GM12878 (cell line): ENCODE measurements around the gene NOM1. TPM values are rescaled to one million over a fixed set of nuclear protein-coding genes. Genes with fewer than 3 reads are reported as not detected.

Experiments
- ATAC-seq: fragments of 200-7000 bp; cut with Tn5 transposase; 3 replicates; pipeline ENCODE4 v1.9.1; 2020; ENCODE audit warnings: mild to moderate bottlenecking, moderate library complexity
- BruUV-seq: library from RNA; stranded (reverse); fragments of 400-500 nt; replicated peaks from 2 replicates; lab custom pipeline; 2021; lab: Mats Ljungman, UMichigan
- CTCF ChIA-PET: fragments of 300-600 bp; sonication (Branson Sonifier 250); formaldehyde crosslinking; extraction: SDS; loops from one replicate; lab custom pipeline; 2021; ENCODE audit warnings: inconsistent platforms; lab: Yijun Ruan, JAX
- POLR2A ChIA-PET: fragments of 350-600 bp; formaldehyde crosslinking; extraction: SDS; loops from one replicate; lab custom pipeline; 2021; ENCODE audit warnings: inconsistent platforms; lab: Charles Lee
- RAD21 ChIA-PET: fragments of 300-600 bp; sonication (Branson Sonifier 250); formaldehyde crosslinking; loops from one replicate; lab custom pipeline; 2023; ENCODE audit warnings: antibody characterized with exemption; ENCODE audit not compliant: unreplicated experiment; lab: Charles Lee
- SMC1A ChIA-PET: fragments of 300-600 bp; sonication (Branson Sonifier 250); formaldehyde crosslinking; loops from one replicate; lab custom pipeline; 2023; ENCODE audit not compliant: unreplicated experiment, uncharacterized antibody; lab: Charles Lee
- DNase-seq: peaks from one replicate; pipeline ENCODE4 v3.0.0-alpha.2; 2011; ENCODE audit warnings: low read depth, low spot score
- FAIRE-seq: peaks from 3 replicates; lab custom pipeline; 2011; peaks lifted over from hg19 to GRCh38; lab: Jason Lieb, UNC
- H2AFZ ChIP-seq: 2 replicates; pipeline ENCODE4 v1.6.0; 2011; ENCODE audit warnings: low read depth, low read length, control low read depth; ENCODE audit not compliant: control insufficient read depth
- H3K27ac ChIP-seq: 2 replicates; pipeline ENCODE4 v1.5.1; 2011; ENCODE audit warnings: control low read depth; ENCODE audit not compliant: control insufficient read depth, insufficient read depth
- H3K27me3 ChIP-seq, 2 experiments: replicated peaks in 1 of 2; 2 replicates each; pipeline versions ENCODE4 v1.6.0 to v1.6.1; 2011; ENCODE audit warnings: low read length in 1 of 2; ENCODE audit not compliant: control insufficient read depth in 2 of 2, insufficient read depth in 2 of 2
- H3K36me3 ChIP-seq, 2 experiments: 2 replicates each; pipeline ENCODE4 v1.5.1; 2011; ENCODE audit warnings: low read length in 1 of 2; ENCODE audit not compliant: control insufficient read depth in 2 of 2, insufficient read depth in 2 of 2
- H3K4me1 ChIP-seq: 2 replicates; pipeline ENCODE4 v1.6.1; 2011; ENCODE audit warnings: mild to moderate bottlenecking, low read length, moderate library complexity, mixed read lengths; ENCODE audit not compliant: control insufficient read depth, insufficient read depth
- H3K4me2 ChIP-seq: 2 replicates; pipeline ENCODE4 v1.6.0; 2011; ENCODE audit warnings: control low read depth; ENCODE audit not compliant: control insufficient read depth, insufficient read depth
- H3K4me3 ChIP-seq: fragments of 200-600 bp; sonication (generic); 2 replicates; pipeline ENCODE4 v1.5.1; 2016
- H3K79me2 ChIP-seq: 2 replicates; pipeline ENCODE4 v1.6.0; 2011; ENCODE audit warnings: low read length; ENCODE audit not compliant: control insufficient read depth, insufficient read depth
- H3K9ac ChIP-seq: 2 replicates; pipeline ENCODE4 v1.8.0; 2011; ENCODE audit warnings: low read length, control low read depth, mixed read lengths; ENCODE audit not compliant: control insufficient read depth, insufficient read depth
- H3K9me3 ChIP-seq: replicated peaks from 3 replicates; pipeline ENCODE4 v1.5.1; 2011; ENCODE audit warnings: mild to moderate bottlenecking, low read length; ENCODE audit not compliant: control insufficient read depth, insufficient read depth
- H4K20me1 ChIP-seq: 2 replicates; pipeline ENCODE4 v1.6.0; 2011; ENCODE audit not compliant: control insufficient read depth, insufficient read depth
- BRCA1 ChIP-seq: IDR thresholded peaks from 2 replicates; pipeline ENCODE4 v1.6.1; 2011; ENCODE audit warnings: low read depth, low read length, improper control_type of control experiment
- CHD2 ChIP-seq: IDR thresholded peaks from 2 replicates; pipeline ENCODE4 v1.6.1; 2011; ENCODE audit warnings: low read depth, low read length, improper control_type of control experiment, borderline replicate concordance
- CTCF ChIP-seq, 3 experiments: IDR thresholded peaks in 2 of 3; conservative IDR thresholded peaks in 1 of 3; 2 replicates each; pipeline ENCODE4 v1.5.1; 2011; ENCODE audit warnings: low read depth in 3 of 3, low read length in 3 of 3, mild to moderate bottlenecking in 3 of 3, control low read depth in 2 of 3, moderate library complexity in 2 of 3, inconsistent platforms in 1 of 3, mixed read lengths in 1 of 3; ENCODE audit not compliant: control insufficient read depth in 2 of 3, insufficient read depth in 1 of 3; ENCODE audit errors: extremely low read depth in 1 of 3
- DPF2 ChIP-seq: fragments of 450-650 bp; IDR thresholded peaks from 2 replicates; pipeline ENCODE4 v1.6.1; 2017; ENCODE audit warnings: mild to moderate bottlenecking
- EP300 ChIP-seq, 2 experiments: fragments of 150-350 bp in 1 of 2; IDR thresholded peaks; 2 replicates each; pipeline ENCODE4 v1.6.1; 2011 to 2012; ENCODE audit warnings: low read depth in 2 of 2, low read length in 2 of 2, borderline replicate concordance in 1 of 2, improper control_type of control experiment in 1 of 2, inconsistent platforms in 1 of 2; ENCODE audit not compliant: control insufficient read depth in 1 of 2
- ESRRA ChIP-seq: IDR thresholded peaks from 2 replicates; pipeline ENCODE4 v1.6.1; 2012; ENCODE audit warnings: mild to moderate bottlenecking, low read length, improper control_type of control experiment
- HDGF ChIP-seq: fragments of 450-650 bp; IDR thresholded peaks from 2 replicates; pipeline ENCODE4 v1.6.1; 2016; ENCODE audit warnings: antibody characterized with exemption
- JUNB ChIP-seq: IDR thresholded peaks from 2 replicates; pipeline ENCODE4 v1.6.1; 2016; ENCODE audit warnings: antibody characterized with exemption, mild to moderate bottlenecking
- KLF5 ChIP-seq: fragments of 450-650 bp; IDR thresholded peaks from 2 replicates; pipeline ENCODE4 v1.6.1; 2014; ENCODE audit warnings: mild to moderate bottlenecking; ENCODE audit not compliant: partially characterized antibody
- NR2C1 ChIP-seq: fragments of 450-650 bp; IDR thresholded peaks from 2 replicates; pipeline ENCODE4 v1.6.1; 2017; ENCODE audit warnings: antibody characterized with exemption, mild to moderate bottlenecking, moderate library complexity
- PAX5 ChIP-seq: IDR thresholded peaks from 2 replicates; pipeline ENCODE4 v1.6.1; 2011; ENCODE audit warnings: low read depth, low read length, borderline replicate concordance
- RCOR1 ChIP-seq: conservative IDR thresholded peaks from 2 replicates; pipeline ENCODE4 v1.6.1; 2012; ENCODE audit warnings: low read depth, low read length, improper control_type of control experiment
- SREBF2 ChIP-seq: IDR thresholded peaks from 2 replicates; pipeline ENCODE4 v1.6.1; 2012; ENCODE audit warnings: mild to moderate bottlenecking, low read length
- TARDBP ChIP-seq: IDR thresholded peaks from 2 replicates; pipeline ENCODE4 v1.6.1; 2016; ENCODE audit warnings: borderline replicate concordance
- ZBED1 ChIP-seq: IDR thresholded peaks from 2 replicates; pipeline ENCODE4 v1.6.1; 2016; ENCODE audit warnings: borderline replicate concordance
- ZNF217 ChIP-seq: fragments of 450-650 bp; IDR thresholded peaks from 2 replicates; pipeline ENCODE4 v1.6.1; 2017; ENCODE audit warnings: antibody characterized with exemption, mild to moderate bottlenecking
- ZSCAN29 ChIP-seq: fragments of 450-650 bp; IDR thresholded peaks from 2 replicates; pipeline ENCODE4 v1.6.1; 2017; ENCODE audit warnings: mild to moderate bottlenecking, moderate library complexity
- WGBS: methylation state at CpG from one replicate; pipeline ENCODE4 v1.1.6; 2016; ENCODE audit warnings: low lambda C conversion rate; ENCODE audit not compliant: insufficient replicate concordance, insufficient coverage; ENCODE audit errors: missing lambda C conversion rate; 5-methylcytosine and 5-hydroxymethylcytosine counted together
- in situ Hi-C: fragments of 300-500 bp; cut with MboI; formaldehyde crosslinking; loops from 9 replicates; pipeline ENCODE4 v1.14.3; 2018; ENCODE audit warnings: mixed read lengths
- intact Hi-C: fragments of 100-400 bp; cut with micrococcal nuclease; formaldehyde crosslinking; loops from one replicate; pipeline ENCODE4 v1.14.2; 2022; ENCODE audit not compliant: unreplicated experiment
- polyA plus RNA-seq, 11 experiments: library from polyadenylated mRNA; depleted of rRNA in 4 of 11; unstranded in 6 of 11; stranded (reverse) in 5 of 11; fragments of >200 nt; fragmentation: Nextera tagmentation in 4 of 11; fragmentation: Illumina TruSeq in 1 of 11; extraction: Ambion mirVana in 4 of 11; extraction: Trizol in 1 of 11; gene quantifications; 1 replicate in 1 of 11; 2 replicates in 10 of 11; pipeline versions ENCODE4 v1.2.1 to v1.2.3, GENCODE V29; 2011 to 2016; ENCODE audit warnings: inconsistent platforms in 2 of 11, missing spikeins in 2 of 11, low read depth in 1 of 11
- total RNA-seq, 4 experiments: library from RNA; depleted of rRNA in 3 of 4; stranded (reverse); fragments of >200 nt in 3 of 4; fragmentation: Illumina TruSeq in 1 of 4; extraction: Trizol in 1 of 4; gene quantifications; 2 replicates each; pipeline versions ENCODE4 v1.2.1 to v1.2.3, GENCODE V29; 2013 to 2021
- TF ChIP-seq, protein P1 (sequence below): fragments of 450-650 bp; IDR thresholded peaks from 2 replicates; pipeline ENCODE4 v1.6.1; 2016; ENCODE audit warnings: mild to moderate bottlenecking

NOM1 gene
- total and polyA plus RNA-seq, 10 of the 15 experiments (the other 5 are each of a cell fraction or from before 2014, with no cell fraction given) = 2.9 to 21.3 (median 17.8) TPM

DNA sequence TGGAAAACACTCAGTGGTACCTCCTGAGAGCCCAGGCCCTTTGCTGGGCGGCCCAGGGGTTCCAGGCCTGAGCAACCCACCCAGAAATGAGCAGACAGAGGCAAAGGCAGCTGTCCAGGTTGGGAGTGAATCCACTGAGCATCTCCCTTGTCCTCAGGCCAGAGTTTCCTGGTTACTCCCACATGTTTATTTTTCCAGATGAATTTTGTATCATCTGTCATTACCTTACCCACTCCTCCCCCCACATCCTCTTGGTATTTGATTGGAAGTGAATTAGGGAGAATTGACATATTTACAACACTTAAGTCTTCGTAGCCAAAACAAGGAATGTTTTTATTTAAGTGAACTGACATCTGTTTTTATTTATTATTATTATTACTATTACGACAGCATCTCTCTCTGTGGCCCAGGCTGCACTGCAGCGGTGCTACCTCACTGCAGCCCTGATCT lies 43.3 kb upstream of the NOM1 start:
- BruUV-seq = no TSS peak
- intact Hi-C loops = loop anchor here (5.0 kb wide), 1 partner anchor 41 kb away; the partner anchor contains the start of gene NOM1
- ATAC-seq (no peak), DNase-seq (no peak), FAIRE-seq (no peak)
- H3K4me3 ChIP-seq = no peak overlapping the region
- ChIA-PET POLR2A (no interaction called here), CTCF (no interaction called here), RAD21 (no interaction called here), SMC1A (interaction anchor here (0.6 kb wide), 1 partner anchor 304 kb away, joined by 3 read pairs; no protein-coding TSS in a partner anchor)
- in situ Hi-C loops = no loop called here
- H2AFZ ChIP-seq = no peak overlapping the region
- H3K4me1 ChIP-seq = no peaks in the 10 kb centered on the region
- no peak overlapping the region for H3K27ac ChIP-seq
- 52% methylated on average over 4 of the region's 4 CpGs for WGBS
- no peaks in the 10 kb centered on the region for H3K9me3 ChIP-seq
- TF ChIP-seq ZSCAN29 = no peak
- no peak for TF ChIP-seq BRCA1
- TF ChIP-seq HDGF = no peak
- no peak overlapping the region for H3K4me2 ChIP-seq
- H4K20me1 ChIP-seq = no peaks in the 10 kb centered on the region
- H3K79me2 ChIP-seq = no peaks in the 10 kb centered on the region
- H3K27me3 ChIP-seq = no peaks in the 10 kb centered on the region
- H3K9ac ChIP-seq = no peak overlapping the region
- H3K36me3 ChIP-seq = no peaks in the 10 kb centered on the region

DNA sequence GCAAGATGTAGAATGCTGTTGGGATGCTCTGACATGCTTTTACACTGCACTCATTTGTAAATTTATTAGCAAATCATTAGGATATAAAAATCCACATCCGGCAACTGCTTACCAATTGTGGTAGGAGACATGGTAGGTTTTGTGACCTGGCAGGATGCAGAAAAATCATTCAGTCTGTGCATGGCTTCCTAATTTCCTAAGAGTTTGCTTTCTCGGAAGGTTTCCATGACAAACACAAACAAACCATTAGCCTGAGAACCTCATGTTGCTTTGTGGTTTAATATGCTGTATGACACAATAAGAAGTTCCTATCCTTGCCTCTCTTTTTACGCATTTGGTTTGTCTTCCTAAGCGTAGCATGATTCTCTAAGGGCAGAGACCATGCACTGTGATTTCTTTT lies 41.9 kb upstream of the NOM1 start:
- SMC1A ChIA-PET = no interaction called here
- no peak for TF ChIP-seq CHD2
- no peak for TF ChIP-seq ZBED1
- TF ChIP-seq TARDBP = no peak
- no peak for TF ChIP-seq NR2C1
- TF ChIP-seq KLF5 = no peak
- TF ChIP-seq JUNB = no peak
- no peak for TF ChIP-seq DPF2
- TF ChIP-seq SREBF2 = no peak
- no peak for TF ChIP-seq CTCF (IDR thresholded peaks at IDR 0.05 in 2 of 3, conservative IDR thresholded peaks at IDR 0.05 in 1 of 3; ENCODE audit: control insufficient read depth in 2 of 3, extremely low read depth in 1 of 3, insufficient read depth in 1 of 3, low read depth in 3 of 3, low read length in 3 of 3)
- TF ChIP-seq ESRRA = no peak
- no peak for TF ChIP-seq ZNF217
- TF ChIP-seq RCOR1 = no peak
- no peak for TF ChIP-seq EP300 (IDR thresholded peaks at IDR 0.05; ENCODE audit: borderline replicate concordance in 1 of 2, control insufficient read depth in 1 of 2, low read depth in 2 of 2, low read length in 2 of 2)
- TF ChIP-seq, protein P1, sequence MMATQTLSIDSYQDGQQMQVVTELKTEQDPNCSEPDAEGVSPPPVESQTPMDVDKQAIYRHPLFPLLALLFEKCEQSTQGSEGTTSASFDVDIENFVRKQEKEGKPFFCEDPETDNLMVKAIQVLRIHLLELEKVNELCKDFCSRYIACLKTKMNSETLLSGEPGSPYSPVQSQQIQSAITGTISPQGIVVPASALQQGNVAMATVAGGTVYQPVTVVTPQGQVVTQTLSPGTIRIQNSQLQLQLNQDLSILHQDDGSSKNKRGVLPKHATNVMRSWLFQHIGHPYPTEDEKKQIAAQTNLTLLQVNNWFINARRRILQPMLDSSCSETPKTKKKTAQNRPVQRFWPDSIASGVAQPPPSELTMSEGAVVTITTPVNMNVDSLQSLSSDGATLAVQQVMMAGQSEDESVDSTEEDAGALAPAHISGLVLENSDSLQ = no peak
- TF ChIP-seq PAX5 = no peak

More for the DNA sequence above, 41.9 kb upstream of the NOM1 start:
- H3K27me3 ChIP-seq = no peaks in the 10 kb centered on the region
- H3K4me3 ChIP-seq = no peak overlapping the region
- no peaks in the 10 kb centered on the region for H4K20me1 ChIP-seq
- H3K4me2 ChIP-seq = no peak overlapping the region
- H2AFZ ChIP-seq = no peak overlapping the region
- ChIA-PET CTCF (interaction anchor here (0.7 kb wide), 1 partner anchor 48 kb away, joined by 3 read pairs; no protein-coding TSS in a partner anchor), RAD21 (no interaction called here), POLR2A (no interaction called here)
- no peaks in the 10 kb centered on the region for H3K79me2 ChIP-seq
- DNase-seq (no peak), ATAC-seq (no peak), FAIRE-seq (no peak)
- no peaks in the 10 kb centered on the region for H3K36me3 ChIP-seq
- H3K9me3 ChIP-seq = no peaks in the 10 kb centered on the region
- BruUV-seq = no TSS peak
- WGBS = 88% methylated on average over 4 of the region's 4 CpGs
- in situ Hi-C loops (no loop called here), intact Hi-C loops (loop anchor here (5.0 kb wide), 1 partner anchor 40 kb away; the partner anchor contains the start of gene NOM1)
- no peak overlapping the region for H3K9ac ChIP-seq
- H3K4me1 ChIP-seq = no peaks in the 10 kb centered on the region
- no peak overlapping the region for H3K27ac ChIP-seq
